Activated CD4-positive, alpha-beta T cell treated with anti-CD3 and anti-CD28 coated beads for 48 hours (primary cell): ENCODE data around the gene CCL7.

ENCODE experiments used
- DNase-seq: peaks from one replicate; pipeline ENCODE4 v3.0.0-alpha.2; 2020

CCL7 gene

DNA sequence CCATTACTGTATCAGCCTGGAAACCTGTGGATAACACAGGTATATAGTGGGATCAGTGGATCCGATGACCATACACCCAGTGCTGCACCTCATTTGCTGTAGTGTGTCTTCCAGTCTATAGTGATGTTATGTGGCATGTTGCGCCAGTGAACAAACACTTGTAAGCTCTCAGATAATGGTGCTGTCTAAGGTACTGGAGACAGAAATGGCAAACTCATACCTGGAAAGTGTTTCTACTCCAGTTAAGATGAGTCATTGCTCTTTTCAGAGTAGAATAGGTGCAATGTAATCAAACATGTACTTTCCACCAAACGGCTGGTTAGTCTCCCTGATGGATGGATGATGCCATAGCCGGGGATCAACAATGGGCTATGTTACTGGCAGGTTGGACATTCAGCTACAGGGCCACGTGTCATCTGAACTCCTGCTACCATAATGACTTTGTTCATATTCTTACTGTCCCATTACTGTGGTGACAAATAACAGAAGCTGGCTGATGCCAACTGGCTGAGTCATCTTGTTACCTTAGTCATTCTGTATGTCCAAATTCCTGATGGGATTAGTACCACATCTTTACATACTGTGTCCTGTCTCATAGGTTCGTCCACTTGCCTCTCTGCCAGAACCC is 21.8 kb downstream of the CCL7 start:
- DNase-seq: peak; percentile 5

DNA sequence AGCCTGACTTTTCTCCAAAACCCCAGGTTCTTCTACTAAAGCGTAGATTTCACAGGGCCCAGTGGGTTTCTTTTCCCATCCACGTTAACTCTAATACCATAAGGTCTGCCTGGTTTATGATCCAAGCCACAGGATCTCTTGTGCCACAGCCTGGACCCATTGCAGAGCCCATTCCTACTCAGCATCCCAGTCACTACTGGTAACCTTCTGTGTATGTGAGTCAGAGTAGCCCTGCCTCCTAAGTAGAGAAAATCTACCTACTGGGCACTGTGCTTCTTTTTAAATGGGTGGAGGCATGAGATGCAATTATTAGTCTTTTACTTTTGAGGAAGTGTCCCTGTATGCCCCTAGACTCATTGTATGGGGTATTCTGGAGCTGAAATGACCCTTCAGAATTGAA is 29.0 kb downstream of the CCL7 start:
- no peak for DNase-seq

DNA sequence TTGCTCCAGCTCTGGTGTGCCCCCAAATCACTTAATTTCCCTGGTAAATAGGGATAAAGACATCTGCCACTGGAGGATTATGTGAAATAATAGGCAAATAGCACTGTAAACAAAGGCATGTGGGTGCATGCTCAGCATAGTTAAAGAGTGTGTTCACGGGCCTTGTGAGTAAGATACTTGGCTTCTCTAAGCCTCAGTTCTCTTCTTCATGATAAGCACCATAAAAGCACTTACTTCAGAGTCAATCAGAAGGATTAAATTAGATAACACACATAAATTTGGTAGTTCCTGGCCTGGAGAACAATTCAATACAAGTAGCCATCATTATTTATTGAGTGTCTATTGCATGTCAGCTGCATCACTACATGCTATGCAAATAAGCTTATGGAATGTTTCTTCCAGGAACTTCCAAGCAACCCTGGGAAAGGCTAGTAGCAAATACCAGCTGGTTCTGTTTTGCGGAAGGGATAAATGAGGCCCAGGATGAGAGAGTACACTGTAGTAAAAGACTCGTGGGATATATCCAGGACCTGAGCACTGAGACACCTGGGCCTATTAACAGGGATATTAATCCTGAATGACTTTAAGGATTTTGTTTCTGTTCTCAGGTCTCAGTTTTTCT is 30.0 kb downstream of the CCL7 start:
- DNase-seq: no peak

DNA sequence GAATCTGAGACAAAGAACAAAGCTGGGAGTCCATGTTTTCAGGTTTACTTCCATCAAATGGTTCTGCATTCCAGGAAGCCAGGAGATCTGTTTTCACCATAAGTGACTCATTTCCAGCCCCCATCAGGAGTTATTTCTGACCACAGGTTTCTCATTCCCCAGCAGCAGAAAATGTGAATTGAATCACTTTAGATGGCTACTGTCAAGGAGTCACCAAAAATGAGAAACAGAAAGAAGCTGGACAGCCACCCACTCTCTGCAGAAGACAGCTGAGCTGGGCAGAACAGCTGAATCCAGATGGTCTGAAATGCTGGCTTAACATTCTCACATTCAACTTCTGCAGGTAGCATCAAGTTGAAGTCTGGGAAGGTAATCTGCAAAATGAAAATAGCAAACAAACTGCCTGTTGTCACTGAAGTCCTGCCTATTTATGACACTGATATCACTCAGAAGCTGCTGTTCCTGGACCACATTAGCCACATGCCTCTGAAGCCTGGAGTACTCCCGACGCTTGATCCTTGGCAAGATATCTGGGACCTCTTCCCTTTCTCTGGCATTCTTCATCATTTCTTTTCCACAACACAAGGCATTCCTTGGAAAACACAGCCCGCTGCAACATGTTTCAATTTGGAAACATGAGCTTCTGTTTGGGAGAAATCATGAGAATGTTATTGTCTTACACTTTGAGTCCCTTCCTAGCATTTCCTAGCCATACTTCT is 30.8 kb downstream of the CCL7 start:
- DNase-seq: no peak

DNA sequence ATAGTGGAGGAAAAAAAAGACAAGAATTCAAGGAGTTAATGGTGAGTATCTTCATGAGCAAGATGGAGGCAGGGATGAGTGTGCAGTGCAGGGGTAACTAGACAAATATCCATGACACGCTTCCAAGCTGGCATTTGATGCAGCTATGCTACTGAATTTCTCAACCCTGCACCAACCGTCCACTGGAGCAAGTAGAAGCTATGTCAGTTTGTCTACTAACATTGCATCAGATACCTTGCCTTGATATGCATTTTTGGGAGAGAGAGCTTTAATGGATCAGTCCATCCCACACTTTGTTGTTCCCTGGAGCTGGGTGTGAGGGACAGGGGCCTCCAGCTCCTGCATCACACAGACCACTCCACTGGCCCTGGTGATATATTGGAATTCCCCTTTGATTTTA is 32.0 kb downstream of the CCL7 start:
- no peak for DNase-seq

DNA sequence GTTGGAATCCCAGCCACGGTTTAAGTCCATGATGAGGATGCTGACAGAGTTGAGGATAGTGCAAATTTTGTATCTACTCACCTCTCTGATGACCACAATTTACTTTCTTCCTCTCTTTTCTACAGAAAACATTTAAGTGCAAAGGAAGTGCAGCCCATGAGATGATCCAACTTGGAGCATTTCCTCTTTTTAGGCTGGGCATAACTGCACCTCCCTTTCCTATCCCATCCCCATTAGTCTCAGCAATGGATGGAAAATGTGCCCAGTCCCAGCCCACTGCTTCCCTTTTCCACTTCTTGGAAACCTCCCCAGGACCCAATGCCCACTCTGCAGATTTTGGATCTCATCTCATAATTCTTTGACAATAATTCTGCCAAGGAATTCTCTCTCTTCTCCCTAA is 32.6 kb downstream of the CCL7 start:
- no peak for DNase-seq

DNA sequence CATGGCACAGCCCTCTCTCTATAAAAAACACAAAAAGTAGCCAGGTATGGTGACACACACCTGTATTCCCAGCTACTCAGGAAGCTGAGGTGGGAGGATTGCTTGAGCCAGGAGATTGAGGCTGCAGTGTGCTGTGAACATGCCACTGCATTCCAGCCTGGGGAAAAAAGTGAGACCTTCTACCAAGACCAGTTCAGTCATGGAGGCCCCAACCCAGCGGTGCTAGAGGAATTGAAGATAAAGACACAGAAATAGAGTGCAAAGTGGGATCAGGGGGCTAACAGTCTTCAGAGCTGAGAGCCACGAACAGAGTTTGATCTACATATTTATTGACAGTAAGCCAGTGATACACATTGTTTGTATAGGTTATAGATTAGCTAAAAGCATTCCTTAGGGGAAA is 33.6 kb downstream of the CCL7 start:
- DNase-seq: no peak

DNA sequence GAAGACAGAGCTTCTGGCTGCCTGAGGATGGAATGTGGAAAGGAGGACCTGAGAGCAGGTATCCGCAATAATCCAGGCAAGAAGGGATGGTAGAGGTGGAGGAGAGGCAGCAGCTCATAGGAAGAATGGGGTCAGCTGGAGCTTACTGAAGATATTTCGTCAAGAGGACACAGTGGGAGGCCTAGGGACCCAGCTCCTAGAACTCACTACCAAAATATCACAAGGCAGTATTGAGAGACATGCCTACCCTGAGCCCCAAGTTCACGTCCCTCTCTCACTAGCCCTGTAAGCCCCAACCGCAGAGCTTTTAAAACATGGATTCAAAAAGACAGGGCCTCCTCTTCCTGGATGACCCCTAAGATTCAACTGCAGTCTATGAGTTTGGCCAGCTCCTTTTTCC is 35.0 kb downstream of the CCL7 start:
- DNase-seq: no peak

DNA sequence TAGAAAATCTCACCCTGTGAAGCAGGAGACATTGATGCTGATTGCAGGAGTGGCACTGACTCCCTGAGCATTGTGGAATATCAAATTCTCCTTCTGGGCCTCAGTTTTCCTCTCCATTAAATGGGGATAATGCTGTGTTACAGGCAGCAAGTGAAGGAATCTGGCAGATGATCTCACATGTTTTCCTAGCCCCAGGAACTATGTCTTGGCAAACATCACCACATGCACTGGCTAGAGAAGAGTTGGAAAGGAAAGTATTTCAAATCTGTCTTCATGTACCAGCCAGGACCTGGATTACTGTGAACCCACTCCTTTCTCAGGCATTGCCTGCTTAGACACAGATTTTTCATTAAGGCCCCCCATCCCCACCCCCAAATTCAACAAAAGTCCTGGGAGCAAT is 35.6 kb downstream of the CCL7 start:
- no peak for DNase-seq

DNA sequence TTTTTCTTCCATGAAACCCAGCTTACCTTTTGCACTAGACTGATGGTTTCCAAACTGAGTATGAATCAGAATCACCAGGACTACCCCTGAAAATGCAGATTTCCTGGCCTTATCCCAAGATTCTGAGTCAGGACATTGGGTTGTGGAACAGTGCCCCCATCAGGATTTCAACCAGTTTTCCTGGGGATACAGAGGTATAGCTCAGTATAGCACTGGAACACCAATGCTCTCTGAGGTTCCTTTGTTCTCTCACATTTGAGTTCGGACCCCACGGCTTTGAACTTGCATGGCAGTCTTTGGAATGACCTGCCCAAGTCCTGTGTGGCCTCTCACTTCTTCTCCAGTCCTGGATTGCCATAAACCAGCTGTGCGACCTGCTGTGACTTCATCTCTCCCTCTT is 36.4 kb downstream of the CCL7 start:
- no peak for DNase-seq

DNA sequence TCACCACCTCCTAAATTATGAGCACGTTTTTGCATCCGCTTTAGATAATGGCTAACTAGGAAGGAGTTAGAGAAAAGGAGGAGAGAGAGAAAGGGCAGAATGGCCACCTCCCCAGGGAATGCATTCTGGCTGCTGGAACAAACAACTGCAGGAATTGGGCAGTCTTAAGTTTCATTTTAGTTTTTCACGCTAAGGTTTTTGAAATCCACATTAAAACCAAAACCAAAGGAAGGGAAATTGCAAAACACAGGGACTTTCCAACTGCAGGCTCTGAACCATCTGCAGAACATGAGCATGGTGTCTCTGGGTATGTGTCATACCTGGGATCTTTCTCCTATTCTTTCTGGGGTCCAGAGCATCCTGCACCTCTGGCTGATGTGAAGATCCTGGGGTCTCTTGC is 37.1 kb downstream of the CCL7 start:
- DNase-seq: no peak

DNA sequence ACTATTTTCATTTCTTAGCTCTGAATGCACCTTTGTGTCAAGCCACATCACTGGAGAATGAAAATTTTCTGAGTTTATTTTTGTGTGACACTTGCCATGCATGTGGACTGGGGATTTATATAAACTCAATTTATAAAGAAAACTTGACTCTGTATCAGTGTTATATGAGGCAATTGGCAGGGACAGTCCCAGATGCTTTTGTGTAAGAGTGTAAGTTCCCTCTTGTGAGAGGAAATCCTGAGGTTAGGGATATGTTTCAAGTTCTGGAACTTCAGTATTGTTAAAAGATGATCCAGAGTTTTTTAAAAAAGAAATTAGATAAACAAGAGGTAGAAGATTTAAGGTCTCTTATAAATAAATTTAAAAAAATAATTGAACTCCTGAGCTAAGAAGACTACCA is 38.4 kb downstream of the CCL7 start:
- DNase-seq: no peak

DNA sequence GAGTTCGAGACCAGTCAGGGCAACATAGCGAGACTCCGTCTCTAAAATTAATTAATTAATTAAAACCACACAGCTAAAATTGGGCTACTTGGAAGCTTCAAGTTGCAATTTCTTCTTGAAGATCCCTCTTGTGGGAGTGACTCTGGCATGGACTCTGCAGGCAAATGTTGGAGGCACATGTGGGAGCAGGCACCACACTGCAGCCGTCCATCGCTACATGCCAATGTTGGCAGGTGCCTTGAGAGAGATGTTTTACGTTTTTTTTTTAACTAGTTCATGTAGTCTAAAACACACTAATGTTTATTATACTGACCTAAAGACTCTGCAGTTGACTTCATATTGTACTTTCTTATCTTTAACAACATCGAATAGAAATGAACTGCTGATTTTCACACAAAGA is 41.3 kb downstream of the CCL7 start:
- no peak for DNase-seq

DNA sequence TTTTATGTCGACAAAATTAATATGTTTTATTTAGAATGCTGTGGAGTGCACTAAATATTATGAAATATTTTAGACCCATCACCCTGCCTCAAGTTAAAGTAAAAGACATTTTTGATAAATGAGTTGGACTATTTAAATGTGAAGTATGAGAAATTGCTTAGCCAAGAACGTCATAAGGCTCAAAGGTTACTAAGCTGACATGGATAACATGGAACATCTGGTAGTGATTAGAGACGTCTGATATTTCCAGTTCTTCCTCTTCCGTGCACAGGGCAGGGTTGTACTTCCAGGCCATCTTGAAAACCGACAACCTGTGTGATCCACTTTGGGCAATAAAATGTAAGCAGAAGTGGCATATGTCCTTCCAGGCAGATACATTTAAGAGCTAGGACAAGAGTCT is 42.1 kb downstream of the CCL7 start:
- DNase-seq: no peak

DNA sequence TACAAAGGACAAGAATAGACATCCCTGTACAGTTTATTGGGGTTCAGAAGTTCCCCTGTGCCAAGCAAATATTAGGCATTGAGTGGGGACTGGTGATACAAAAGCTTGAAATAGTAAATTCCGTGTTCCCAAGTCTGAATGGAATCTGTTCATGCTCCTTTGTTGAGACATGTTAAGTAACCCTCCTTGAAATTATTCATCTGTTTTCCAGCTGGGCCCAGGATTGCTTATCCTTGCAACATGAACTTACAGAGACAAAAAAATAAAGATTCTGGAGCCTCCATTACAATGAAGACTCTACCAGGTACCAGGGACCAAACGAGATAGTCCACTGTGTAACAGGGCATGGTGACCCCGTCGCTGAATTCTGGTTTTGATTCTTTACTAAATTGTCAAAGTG is 43.1 kb downstream of the CCL7 start:
- no peak for DNase-seq

DNA sequence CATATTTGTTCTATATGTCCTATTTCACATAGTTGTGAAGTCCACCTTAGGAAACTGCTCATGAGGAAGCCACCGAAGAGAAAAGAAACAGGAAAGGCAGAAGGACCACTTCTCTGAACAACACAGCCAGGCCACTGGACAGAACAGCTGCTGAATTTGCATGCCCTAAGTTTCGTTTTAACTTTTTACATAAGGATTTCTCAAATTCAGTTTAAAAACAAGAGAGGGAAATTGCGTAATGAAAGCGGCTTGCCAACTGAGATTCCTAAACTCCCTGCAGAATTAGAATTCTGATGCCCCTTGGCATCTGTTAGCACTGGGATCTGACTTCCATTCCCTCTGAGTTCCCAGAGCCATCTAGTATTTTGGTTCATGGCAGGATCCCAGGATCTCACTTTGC is 44.3 kb downstream of the CCL7 start:
- no peak for DNase-seq

DNA sequence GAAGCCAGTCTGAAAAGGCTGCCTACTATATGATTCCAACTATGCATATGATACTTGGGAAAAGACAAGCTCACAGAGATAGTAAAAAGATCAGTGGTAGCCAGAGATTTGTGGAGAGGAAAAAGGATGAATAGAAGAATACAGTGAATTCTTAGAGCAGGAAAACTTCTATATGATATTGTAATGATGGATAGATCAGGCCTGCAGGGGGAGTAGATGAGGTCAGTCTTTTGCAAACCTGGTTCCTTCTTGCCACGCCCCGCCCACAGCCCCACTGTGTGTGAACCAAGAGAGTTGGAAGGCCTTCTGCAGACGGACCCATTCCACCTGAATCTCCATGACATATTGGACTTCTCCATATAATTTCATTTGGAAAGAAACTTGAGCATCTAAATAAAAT is 48.5 kb downstream of the CCL7 start:
- DNase-seq: peak; percentile 8

DNA sequence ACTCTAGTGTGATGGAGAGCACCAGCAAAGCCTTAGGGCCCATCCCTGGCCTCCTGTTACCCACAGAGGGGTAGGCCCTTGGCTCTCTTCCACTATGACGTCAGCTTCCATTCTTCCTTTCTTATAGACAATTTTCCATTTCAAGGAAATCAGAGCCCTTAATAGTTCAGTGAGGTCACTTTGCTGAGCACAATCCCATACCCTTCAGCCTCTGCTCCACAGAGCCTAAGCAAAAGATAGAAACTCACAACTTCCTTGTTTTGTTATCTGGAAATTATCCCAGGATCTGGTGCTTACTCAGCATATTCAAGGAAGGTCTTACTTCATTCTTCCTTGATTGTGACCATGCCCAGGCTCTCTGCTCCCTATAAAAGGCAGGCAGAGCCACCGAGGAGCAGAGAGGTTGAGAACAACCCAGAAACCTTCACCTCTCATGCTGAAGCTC is 49.0 kb downstream of the CCL7 start, which contains the start of gene CCL8:
TSS of gene CCL8 (plus strand) at position 397 of the 445 bp plus-strand sequence. CDS start 67 bp downstream, outside the sequence.
- DNase-seq: no peak
